ENCODE data around the gene TRIM6.
"Not testable (repeated sequence)": the region's sequence is repeated elsewhere in the genome, so short reads cannot be mapped to it uniquely, and the experiment has no call there.

TRIM6 gene, protein sequence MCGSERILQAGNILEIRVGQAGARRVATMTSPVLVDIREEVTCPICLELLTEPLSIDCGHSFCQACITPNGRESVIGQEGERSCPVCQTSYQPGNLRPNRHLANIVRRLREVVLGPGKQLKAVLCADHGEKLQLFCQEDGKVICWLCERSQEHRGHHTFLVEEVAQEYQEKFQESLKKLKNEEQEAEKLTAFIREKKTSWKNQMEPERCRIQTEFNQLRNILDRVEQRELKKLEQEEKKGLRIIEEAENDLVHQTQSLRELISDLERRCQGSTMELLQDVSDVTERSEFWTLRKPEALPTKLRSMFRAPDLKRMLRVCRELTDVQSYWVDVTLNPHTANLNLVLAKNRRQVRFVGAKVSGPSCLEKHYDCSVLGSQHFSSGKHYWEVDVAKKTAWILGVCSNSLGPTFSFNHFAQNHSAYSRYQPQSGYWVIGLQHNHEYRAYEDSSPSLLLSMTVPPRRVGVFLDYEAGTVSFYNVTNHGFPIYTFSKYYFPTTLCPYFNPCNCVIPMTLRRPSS

DNA sequence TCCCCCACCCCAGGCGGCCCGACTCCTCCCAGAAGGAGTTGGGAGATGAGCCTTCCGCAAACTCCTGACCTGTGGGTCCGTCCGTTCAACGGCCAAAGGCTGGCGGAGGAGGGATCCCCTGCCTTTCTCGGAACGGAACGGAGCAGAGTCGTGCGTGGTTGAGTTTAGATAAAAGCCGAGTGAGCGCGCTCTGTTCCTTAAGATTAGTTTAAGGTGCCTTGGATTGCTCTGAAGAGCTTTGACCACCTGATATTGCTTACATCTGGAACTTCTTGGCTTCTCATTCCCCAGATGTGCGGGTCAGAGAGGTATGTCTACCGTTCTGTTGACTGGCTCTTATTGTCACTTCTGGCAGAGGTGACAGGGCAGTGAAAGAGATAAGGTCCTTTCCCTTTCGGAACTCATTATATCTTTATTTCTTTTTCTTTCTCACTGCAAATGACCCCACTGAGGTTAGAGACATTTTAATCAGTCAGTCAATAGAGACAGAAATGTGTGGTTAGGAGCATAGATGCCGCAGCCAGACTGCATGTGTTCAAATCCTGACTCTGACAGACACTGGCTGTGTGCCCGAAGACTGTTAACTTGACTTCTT is at the start of gene TRIM6:
TRIM6 (plus strand) TSS at position 31 of the 595 bp plus-strand sequence; CDS start at position 292, 261 bp downstream.
- DNase-seq, result no peak

DNA sequence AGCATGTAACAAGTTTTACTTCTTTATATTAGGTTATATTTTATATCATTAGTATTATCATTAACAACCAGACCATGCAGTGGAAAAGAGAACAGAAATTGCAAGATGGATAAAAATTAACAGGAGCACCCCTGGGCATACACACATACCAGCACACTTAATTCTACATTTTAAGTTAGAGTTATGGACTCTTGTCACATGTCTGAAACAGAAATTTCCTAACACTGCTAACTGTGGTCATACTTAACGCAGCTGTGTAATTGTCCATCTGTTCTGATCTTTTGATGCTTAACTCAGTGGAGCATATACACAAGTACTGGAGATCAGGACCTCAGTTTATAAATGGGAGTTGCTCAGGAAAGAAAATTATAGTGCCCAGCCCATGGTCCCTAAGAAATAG is 48.5 kb upstream of the TRIM6 start:
- DNase-seq, result no peak

DNA sequence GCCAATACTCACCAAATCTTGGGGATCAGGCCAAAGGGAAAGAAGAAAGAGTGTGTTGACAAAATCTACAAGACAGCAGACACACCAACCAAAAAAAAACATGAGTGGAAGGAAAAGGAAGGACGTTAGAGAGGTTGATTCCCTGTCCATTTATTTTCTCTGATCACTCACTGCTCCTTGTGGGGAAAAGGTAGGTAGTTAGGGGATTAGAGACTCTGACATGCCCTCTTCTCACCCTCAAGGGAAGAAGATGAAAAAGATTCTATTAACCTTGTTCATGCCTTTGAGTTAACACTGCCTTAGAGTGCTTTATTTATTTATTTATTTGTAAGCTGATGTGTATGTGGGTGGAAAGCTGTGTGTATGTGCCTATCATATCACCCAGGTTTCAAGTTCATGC is 48.0 kb upstream of the TRIM6 start, which contains the start of gene OR52H1:
OR52H1 (minus strand) TSS at position 101 of the 400 bp plus-strand sequence. CDS start 3,035 bp downstream, outside the sequence.
- DNase-seq, result no peak

DNA sequence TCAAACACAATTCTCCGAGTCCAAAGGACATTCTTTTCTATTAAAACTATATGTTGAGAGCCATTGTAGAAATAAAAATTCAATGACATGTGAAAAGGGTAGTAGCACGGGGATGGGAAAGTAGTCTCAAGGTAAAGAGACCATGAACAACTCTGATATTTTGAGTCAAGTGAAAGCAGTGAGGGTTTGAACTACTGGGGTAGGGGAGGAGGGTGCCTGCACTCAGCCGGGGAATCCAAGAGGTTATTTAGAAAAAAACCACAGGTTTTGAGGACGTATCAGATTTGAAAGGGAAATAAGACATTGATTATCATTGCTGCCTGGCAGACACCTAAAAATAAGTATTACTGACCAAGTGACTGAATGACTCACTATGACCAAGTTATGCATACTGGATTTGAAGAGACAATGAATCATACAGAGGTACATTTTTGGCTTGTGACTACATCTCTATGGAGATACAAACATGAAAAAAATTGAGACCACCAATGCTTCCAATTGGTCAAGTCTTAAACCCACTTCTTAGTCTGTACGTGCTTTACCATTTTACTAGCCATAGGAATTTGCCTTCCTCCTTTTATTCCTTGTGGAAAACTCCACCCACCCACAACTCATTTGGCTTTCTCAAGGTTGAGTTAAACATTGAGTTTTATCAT is 45.9 kb upstream of the TRIM6 start:
- no peak for DNase-seq

DNA sequence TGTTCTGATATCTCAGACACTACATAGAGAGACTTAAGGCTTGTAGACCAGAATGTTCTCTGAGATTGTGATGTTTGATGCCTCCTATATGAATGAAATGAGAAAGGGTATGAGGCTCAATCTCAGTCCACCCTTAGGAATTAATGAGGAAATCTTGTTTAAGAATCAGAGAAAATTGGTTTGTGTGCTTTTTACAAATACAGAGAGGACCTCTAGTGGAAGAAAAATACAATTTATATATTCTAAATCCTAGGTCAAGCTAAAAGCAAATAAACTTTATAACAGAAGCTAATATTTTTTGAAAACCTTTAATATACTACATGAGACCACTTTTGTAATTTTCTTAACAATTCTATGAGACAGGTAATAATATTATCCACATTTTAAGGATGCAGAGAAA is 43.1 kb upstream of the TRIM6 start:
- DNase-seq, result no peak

DNA sequence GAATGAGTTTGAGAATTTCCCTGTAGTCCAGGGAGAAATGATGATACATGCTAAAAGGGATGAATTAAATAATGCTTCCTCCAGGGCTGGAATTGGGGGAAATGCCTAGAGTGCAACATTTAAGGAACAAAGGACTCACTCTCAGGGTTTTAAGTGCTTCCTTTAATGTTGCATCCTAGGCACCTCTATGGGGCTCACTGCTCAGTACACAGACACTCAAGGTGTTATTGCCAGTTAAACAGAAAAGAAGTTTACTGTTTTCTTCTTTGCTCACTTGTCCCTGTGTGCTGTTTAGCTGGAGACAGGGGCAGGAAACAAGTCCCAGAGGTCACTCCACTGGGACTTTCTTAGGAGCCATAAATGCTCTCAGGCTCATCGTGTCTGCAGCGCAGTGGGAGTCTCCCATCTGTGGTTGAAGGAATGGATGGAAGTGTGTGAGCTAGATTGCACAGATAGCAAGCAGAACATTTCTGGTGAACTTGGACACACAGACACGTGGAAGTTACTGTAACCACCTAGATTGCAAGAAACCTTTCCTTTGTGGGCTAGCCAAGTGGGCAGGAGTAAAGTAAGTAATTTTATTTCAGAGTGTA is 39.7 kb upstream of the TRIM6 start:
- no peak for DNase-seq

DNA sequence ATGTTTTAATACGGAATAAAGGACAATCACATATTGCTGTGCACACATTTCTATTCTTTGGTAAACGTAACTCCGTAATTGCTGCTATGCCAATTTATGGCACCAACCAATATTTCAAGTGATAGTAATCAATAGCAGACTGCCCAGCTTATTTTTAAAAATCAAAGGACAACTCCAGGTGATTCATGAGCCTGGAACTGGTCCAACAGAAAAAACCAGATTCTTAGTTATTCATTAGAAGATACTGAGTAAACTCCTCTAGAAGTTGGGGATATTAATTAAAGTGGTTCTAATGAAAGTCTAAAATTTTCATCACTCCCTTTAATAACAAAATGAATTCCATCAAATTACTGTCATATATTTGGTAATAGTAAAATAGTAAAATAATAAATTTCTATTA is 38.7 kb upstream of the TRIM6 start:
- DNase-seq, result no peak

DNA sequence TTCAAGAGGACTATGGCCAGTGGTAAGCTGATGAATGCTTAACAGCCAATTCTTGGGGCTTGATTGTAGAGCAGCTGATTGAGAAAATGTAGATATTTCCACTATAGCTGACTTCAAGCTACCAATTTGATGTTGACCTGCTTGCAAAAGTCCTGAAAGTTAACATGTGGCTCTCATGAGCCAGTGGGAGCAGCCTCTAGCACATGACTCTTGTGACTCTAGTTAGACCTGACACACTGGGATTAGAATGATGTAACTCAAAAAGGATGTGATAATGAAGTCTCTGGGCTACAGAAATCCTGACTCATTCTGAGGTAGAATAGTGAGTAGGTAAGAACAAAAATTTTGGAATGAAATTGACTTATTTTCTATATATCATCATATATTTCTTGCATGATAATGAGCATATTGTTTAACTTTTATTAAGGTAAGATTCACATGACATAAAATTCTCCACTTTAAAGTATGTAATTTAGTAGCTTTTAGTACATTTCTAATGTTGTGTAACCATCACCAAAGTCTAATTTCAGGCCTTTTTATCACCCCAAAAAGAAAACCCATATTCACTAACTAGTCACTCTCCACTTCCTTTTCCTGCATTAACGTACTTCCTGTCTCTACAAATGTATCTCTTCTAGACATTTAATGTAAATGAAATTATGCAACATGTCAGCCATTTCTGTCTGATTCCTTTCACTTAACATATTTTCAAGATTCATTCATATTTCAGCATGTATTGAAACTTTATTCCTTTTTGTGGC is 32.0 kb upstream of the TRIM6 start:
- no peak for DNase-seq

DNA sequence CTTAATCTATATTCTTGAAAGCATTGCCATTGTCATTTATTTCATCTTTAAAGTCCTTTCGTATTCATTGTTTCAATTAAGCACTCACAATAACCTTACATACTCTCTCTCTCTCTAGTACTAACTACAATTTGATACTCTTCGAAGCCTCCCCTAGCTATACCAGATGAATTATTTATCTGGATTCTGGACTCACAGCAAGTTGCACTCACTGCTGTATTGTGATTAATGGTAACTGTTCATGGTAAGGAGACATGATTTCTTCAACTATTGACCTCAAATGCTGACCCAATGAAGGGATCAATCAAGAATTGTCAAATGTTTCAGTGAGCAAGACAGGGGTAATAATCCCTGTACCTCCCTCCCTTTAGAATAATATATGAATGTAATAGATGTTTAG is 21.8 kb upstream of the TRIM6 start:
- no peak for DNase-seq

DNA sequence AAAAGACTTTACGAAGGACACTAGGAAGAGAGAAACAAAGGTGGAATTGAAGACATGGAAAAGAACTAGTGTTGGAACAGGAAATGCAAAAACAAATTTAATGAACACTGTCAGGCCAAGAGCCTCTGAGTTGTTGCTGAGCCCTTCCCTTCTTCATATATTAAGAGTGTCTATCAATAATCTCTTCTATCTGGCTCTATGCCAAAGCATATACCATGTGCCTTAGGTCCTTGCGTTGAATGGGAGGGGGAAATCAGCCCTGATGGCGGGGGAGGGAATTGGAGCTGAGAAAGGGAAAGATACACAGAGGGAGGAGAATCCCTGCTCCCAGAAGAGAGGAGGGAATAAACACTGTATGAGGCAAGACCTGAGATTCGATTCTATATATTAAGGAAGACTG is 21.3 kb upstream of the TRIM6 start:
- no peak for DNase-seq

DNA sequence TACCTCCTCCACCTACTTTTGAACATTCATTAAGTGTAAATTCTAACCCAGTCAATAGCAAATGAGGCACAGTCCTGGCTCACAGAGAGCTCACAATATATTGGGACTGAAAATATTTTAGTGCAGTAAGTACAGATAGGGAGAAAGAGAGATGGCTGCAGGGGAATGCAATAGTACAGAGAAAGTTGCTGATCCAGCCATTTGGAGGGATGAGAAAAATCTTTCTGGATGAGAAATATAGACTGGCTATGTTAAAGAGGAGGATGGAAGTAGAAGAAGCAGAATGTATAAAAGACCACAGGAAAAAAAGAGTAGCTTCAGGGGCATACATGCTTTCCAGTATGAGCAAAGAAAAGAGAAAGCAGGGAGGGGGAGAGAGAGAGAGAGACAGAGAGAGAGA is 19.3 kb upstream of the TRIM6 start:
- DNase-seq, result no peak

DNA sequence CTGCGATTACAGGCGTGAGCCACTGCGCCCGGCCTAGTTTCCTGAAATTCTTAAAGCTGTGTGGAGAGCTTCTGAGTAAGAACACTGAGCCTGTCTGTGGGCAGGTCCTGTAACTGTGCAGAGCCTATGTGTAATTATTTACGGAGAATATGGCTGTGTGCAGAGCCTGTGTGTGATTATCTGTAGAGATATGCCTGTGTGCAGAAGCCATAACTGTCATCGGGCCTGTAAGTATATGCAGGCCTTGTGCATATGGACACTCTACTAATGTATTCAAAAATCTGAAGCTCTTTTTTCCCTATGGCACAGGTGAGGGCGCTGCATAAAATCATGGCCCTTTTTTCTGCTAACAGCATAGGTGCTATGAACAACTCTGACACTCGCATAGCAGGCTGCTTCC is 15.9 kb upstream of the TRIM6 start, which contains the start of gene OR52B6:
OR52B6 (plus strand) TSS at position 301 of the 400 bp plus-strand sequence; CDS start at position 301, 0 bp downstream.
- DNase-seq, result no peak

DNA sequence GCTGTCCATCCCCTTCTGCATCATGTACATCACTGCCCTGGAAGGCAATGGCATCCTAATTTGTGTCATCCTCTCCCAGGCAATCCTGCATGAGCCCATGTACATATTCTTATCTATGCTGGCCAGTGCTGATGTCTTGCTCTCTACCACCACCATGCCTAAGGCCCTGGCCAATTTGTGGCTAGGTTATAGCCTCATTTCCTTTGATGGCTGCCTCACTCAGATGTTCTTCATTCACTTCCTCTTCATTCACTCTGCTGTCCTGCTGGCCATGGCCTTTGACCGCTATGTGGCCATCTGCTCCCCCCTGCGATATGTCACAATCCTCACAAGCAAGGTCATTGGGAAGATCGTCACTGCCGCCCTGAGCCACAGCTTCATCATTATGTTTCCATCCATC is 15.4 kb upstream of the TRIM6 start:
- DNase-seq, result no peak

DNA sequence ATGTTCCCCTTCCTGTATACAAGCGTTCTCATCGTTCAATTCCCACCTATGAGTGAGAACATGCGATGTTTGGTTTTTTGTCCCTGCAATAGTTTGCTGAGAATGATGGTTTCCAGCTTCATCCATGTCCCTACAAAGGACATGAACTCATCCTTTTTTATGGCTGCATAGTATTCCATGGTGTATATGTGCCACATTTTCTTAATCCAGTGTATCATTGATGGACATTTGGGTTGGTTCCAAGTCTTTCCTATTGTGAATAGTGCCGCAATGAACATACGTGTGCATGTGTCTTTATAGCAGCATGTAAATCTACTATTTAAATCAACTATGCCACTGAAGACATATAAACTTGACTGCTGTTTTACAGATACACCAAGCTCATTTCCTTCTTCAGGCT is 12.0 kb upstream of the TRIM6 start:
- not testable (repeated sequence) for DNase-seq

DNA sequence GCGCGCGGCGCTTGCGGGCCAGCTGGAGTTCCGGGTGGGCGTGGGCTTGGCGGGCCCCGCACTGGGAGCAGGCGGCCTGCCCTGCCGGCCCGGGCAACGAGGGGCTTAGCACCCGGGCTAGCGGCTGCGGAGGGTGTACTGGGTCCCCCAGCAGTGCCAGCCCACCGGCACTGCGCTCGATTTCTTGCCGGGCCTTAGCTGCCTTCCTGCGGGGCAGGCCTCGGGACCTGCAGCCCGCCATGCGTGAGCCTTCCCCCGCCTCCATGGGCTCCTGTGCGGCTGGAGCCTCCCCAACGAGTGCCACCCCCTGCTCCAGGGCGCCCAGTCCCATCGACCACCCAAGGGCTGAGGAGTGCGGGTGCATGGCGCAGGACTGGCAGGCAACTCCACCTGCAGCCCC is 6.5 kb upstream of the TRIM6 start:
- not testable (repeated sequence) for DNase-seq

DNA sequence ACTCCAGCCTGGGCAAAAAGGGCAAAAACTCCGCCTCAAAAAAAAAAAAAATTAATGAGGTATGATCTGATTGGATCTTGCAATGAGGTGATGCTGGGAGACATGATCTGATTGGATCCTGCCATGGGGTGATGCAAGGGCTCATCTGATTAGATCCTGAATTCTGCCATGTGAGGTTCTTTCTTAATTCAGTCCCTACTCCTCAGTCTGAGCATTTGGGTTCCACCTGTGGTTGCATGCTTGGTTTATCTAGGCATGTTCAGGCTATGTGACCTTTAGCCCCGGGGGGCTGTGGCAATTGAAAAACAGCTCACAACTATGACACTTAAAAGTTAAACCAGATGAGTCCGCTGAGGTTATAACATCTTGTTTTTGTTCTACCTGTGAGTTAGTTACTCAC is 4.8 kb upstream of the TRIM6 start:
- DNase-seq, result no peak

DNA sequence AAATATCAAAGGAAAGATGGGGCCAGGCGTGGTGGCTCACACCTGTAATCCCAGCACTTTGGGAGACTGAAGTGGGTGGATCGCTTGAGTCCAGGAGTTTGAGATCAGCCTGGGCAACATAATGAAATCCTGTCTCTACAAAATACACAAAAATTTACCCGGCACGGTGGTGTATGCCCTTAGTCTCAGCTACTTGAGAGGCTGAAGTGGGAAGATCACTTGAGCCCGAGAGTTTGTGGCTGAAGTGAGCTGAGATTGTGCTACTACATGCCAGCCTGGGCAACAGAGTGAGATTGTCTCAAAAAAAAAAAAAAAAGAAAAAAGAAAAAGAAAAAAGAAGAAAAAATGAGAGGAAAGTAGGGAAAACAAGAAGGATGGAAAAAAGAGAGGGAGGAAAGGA is 3.8 kb upstream of the TRIM6 start:
- no peak for DNase-seq

DNA sequence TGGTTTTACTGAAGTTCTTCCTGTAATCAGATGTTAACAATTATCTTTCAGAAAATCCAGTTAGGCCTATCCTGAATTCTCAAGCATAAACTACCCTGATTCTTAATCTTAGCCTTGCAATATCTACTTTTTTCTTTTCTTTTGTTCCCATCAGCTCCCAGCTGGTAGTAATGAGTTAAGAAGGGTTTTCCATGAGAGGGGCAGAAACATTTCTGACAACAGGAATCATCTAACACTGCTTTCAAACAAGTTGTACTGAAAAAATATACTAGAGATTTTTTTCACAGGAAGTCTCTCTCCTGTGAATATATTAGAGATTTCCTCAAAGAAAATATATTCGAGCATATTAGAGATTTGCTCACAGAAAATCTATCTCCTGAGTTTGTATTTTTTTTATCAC is 3.3 kb upstream of the TRIM6 start:
- no peak for DNase-seq

DNA sequence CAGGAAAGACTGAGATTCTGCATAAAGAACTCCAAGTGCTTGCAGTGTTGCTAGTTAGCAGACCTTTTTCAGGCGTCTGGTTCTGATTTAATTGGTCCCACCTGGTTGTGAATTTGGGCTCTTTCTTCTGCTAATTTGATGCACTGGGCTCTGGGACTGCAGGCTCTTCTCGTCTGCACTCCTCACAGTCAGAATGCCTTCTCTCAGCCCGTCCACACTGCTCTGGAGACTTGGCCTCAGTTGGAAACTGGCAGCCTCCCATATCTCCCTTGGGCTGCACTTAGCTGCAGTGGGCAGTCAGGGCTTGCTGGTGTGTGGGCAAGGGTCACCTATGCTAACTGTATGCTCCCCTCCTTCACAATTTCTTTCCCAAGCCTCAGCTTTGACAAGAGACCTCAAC is 1.5 kb downstream of the TRIM6 start:
- DNase-seq, result no peak

DNA sequence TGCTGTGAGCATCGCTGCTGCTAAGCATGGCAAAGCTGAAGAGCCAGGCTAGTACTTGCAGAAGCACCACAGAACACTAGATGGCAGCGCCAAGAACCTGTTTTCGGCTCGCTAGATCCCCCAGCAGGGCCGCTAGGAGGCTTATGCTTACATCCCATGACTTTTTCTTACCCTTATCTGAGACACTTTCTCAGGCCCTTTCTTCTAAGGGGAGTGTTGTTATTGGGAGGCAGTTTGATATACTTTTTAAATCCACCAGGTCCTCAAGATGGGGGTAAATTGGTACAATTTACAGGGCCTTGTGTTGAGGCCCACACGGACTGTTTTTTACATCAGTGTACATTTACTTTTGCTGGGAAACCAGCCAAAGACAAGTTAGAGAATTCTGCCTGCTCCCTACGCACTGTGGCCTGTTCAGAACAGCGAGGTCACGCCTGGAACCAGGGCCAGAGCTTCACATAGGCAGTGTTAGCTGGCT is 4.0 kb downstream of the TRIM6 start:
- peak; percentile 7 for DNase-seq

DNA sequence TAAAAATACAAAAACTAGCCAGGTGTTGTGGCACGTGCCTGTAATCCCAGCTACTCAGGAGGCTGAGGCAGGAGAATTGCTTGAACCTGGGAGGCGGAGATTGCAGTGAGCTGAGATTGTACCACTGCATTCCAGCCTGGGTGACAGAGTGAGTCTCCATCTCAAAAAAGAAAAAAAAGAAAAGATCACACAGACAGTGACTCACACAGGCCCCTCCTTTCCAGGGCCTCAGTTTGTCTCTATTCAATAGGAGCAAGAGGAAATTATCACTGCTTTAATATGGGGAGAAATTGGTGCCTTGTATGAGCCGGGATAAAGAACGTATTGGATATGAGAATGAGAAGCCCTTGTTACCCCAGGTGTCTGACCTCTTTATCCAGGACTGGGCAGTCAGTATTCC is 6.4 kb downstream of the TRIM6 start:
- not testable (repeated sequence) for DNase-seq

DNA sequence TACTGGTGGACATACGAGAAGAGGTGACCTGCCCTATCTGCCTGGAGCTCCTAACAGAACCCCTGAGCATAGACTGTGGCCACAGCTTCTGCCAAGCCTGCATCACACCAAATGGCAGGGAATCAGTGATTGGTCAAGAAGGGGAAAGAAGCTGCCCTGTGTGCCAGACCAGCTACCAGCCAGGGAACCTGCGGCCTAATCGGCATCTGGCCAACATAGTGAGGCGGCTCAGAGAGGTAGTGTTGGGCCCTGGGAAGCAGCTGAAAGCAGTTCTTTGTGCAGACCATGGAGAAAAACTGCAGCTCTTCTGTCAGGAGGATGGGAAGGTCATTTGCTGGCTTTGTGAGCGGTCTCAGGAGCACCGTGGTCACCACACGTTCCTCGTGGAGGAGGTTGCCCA is 6.9 kb downstream of the TRIM6 start:
- no peak for DNase-seq
